ENCODE data around the gene C16orf89.

DNA sequence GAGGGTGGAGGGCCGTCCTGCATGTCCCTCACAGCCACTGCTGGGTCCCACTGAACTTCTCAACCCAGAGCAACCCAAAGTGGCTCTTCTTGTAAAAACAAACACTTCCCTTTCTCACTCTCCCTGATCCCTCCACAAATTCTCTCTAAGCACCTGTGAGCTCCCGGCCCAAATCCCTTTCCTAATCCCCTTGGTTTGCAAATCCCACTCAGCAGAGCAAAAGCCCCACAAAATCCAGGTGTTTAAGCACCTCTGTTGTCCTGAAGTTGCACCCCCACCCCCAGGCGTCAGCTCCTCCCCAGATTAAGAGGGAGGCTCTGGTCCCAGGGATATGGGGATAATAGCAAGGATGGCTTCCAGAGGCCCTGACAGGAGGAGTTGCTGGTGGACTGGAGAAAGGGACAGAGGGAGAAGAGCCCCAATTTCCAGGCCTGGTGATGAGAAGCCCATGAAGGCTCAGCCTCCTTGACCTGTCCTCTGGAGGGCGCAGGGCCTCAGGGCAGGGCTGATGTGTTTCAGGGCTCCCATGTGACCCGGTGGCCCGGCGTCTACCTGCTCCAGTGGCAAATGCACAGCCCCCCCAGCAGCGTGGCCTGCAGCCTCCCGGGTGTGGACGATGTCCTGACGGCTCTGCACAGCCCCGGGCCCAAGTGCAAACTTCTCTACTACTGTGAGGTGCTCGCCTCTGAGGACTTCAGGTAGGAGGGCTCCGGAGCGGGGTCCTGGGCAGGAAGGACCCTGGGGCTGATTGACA is 55.0 kb downstream of the C16orf89 start:
- TF ChIP-seq, protein P1, sequence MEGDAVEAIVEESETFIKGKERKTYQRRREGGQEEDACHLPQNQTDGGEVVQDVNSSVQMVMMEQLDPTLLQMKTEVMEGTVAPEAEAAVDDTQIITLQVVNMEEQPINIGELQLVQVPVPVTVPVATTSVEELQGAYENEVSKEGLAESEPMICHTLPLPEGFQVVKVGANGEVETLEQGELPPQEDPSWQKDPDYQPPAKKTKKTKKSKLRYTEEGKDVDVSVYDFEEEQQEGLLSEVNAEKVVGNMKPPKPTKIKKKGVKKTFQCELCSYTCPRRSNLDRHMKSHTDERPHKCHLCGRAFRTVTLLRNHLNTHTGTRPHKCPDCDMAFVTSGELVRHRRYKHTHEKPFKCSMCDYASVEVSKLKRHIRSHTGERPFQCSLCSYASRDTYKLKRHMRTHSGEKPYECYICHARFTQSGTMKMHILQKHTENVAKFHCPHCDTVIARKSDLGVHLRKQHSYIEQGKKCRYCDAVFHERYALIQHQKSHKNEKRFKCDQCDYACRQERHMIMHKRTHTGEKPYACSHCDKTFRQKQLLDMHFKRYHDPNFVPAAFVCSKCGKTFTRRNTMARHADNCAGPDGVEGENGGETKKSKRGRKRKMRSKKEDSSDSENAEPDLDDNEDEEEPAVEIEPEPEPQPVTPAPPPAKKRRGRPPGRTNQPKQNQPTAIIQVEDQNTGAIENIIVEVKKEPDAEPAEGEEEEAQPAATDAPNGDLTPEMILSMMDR (conservative IDR thresholded peaks at IDR 0.05; ENCODE audit: low read depth, low read length): no peak
- TF ChIP-seq EZH2phosphoT487 (IDR thresholded peaks at IDR 0.05; ENCODE audit: borderline replicate concordance, low read length) (no peak), EZH2 (IDR thresholded peaks at IDR 0.05; ENCODE audit: low read length, unreplicated experiment) (no peak)
